ENCODE data around the gene PAPSS2.

GRCh38 chr10:87760195-87760905 is 100.7 kb downstream of the PAPSS2 start:
- TF ChIP-seq CTCF (IDR thresholded peaks at IDR 0.05) (no peak), POLR2A (IDR thresholded peaks at IDR 0.05) (no peak), EP300 (IDR thresholded peaks at IDR 0.05) (no peak)
